OCI-LY1 (cell line): ENCODE data around the gene DBX1.

ENCODE experiments used
- CTCF ChIP-seq: fragments of 200-600 bp; sonication (generic), shearing (Covaris generic); IDR thresholded peaks from 2 replicates; pipeline ENCODE4 v1.5.1; 2017; ENCODE audit warnings: mild to moderate bottlenecking, antibody characterized with exemption, low read length, moderate library complexity, mixed read lengths
- EZH2 ChIP-seq: fragments of 200-600 bp; sonication (generic), shearing (Covaris generic); IDR thresholded peaks from 2 replicates; pipeline ENCODE4 v1.8.0; 2017; ENCODE audit warnings: borderline replicate concordance, mixed run types, mild to moderate bottlenecking, antibody characterized with exemption, low read length, moderate library complexity, mixed read lengths

GRCh38 chr11:20129665-20130064 lies 30.6 kb downstream of the DBX1 start:
- no peak for TF ChIP-seq CTCF
- TF ChIP-seq EZH2: no peak
